OCI-LY7 (cell line): ENCODE results near the gene S100A6.

Experiments
- EZH2phosphoT487 ChIP-seq: fragments of 200-600 bp; sonication (generic); IDR thresholded peaks from 2 replicates; pipeline ENCODE4 v1.6.1; 2018; ENCODE audit warnings: low read depth, borderline replicate concordance, mild to moderate bottlenecking, mixed run types, antibody characterized with exemption, low read length, moderate library complexity, mixed read lengths
- TF ChIP-seq, protein P1 (sequence below): fragments of 200-600 bp; sonication (generic); conservative IDR thresholded peaks from 2 replicates; pipeline ENCODE4 v1.5.1; 2014; ENCODE audit warnings: mild to moderate bottlenecking, antibody characterized with exemption, low read length, moderate library complexity, mixed read lengths

DNA sequence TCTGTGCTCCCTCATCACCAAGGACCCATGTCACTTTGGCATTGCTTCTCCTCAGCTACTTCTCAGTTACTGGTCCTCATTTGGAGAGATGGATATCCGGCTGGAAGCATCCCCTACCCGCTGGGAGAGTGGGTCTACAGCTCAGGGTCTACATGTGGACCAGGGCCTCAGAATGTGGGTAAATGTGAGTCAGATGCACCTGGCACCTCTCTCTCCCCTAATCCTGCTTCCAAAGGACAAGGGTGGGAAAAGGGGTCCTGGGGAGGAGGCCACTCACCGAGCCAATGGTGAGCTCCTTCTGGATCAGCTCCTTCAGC, 908 bp downstream of the S100A6 start:
- no peak for TF ChIP-seq EZH2phosphoT487
- TF ChIP-seq, protein P1, sequence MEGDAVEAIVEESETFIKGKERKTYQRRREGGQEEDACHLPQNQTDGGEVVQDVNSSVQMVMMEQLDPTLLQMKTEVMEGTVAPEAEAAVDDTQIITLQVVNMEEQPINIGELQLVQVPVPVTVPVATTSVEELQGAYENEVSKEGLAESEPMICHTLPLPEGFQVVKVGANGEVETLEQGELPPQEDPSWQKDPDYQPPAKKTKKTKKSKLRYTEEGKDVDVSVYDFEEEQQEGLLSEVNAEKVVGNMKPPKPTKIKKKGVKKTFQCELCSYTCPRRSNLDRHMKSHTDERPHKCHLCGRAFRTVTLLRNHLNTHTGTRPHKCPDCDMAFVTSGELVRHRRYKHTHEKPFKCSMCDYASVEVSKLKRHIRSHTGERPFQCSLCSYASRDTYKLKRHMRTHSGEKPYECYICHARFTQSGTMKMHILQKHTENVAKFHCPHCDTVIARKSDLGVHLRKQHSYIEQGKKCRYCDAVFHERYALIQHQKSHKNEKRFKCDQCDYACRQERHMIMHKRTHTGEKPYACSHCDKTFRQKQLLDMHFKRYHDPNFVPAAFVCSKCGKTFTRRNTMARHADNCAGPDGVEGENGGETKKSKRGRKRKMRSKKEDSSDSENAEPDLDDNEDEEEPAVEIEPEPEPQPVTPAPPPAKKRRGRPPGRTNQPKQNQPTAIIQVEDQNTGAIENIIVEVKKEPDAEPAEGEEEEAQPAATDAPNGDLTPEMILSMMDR: no peak
